Measurements from ENCODE around the gene VPS18. TPM values are rescaled to one million over a fixed set of nuclear protein-coding genes. Genes with fewer than 3 reads are reported as not detected.

The VPS18 gene
- total RNA-seq, 2 donors from 2014 or later, result 7.2 to 8.4 TPM

DNA sequence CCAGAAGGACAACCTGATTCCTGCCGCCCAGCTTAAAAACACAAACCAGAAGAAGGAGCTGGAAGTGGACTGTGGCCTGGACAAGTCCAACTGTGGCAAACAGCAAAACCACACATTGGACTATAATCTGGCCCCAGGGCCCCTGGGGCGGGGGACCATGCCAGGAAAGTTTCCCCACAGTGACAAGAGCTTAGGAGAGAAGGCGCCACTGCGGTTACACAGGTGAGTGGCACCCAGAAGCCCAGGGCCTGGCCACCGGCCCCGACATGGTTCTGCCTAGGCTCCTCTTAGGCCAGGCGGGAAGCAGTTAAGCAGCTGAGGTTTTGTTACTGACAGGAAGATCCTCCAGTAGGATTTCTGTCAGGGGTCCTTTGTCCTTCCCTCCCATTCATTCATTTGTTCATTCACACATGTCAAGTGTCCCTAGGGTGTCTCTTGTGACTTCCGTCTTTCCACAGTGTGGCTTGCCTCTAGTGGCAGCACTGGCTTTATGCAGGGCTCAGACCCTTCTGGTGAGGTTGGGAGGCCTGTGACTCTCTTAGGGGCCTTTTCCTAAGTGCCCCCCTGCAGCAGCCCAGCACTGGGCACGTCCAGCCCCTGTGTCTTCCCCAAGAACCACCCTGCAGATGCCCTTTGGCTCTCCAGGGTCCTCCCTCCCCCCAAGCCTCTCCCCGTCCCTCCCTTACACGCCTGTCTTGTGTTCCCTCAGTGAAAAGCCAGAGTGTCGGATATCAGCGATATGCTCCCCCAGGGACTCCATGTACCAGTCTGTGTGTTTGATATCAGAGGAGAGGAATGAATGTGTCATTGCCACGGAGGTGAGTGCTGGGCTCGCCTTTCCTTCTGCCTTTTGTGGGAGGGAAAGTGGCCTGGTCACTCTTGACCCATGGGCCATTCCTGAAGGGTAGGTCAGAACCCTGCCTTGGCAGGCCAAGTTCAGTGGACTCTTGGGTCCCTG lies 42.7 kb downstream of the VPS18 start:
- DNase-seq (ENCODE audit: low spot score in 2 of 2) (no peak), ATAC-seq (no peak)
- H3K36me3 Mint-ChIP-seq, result no peaks in the 10 kb centered on the region
- no peaks in the 10 kb centered on the region for H3K9me3 Mint-ChIP-seq
- H3K27ac Mint-ChIP-seq, result peak overlapping the region in 1 of 2 donors; percentile 46

DNA sequence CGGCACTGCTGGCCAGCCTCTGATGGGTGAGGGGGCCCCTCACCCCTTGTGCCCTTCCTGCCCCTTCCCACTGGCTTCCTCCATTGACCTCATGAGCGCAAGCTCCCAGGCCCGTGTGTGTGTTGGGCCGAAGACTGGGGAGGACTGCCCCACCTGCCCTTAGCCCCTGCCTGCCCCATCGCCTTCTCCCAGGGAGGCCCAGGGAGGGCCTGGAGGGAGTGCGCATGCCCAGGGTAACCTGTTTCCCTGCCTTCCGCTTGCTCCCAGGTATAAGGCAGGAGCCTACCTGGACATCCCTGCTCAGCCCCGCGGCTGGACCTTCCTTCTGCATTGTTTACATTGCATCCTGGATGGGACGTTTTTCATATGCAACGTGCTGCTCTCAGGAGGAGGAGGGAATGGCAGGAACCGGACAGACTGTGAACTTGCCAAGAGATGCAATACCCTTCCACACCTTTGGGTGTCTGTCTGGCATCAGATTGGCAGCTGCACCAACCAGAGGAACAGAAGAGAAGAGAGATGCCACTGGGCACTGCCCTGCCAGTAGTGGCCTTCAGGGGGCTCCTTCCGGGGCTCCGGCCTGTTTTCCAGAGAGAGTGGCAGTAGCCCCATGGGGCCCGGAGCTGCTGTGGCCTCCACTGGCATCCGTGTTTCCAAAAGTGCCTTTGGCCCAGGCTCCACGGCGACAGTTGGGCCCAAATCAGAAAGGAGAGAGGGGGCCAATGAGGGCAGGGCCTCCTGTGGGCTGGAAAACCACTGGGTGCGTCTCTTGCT lies 43.7 kb downstream of the VPS18 start:
- no peak for DNase-seq (ENCODE audit: low spot score in 2 of 2)
- no peaks in the 10 kb centered on the region for H3K36me3 Mint-ChIP-seq
- no peak overlapping the region for H3K27ac Mint-ChIP-seq
- no peak for ATAC-seq
- no peaks in the 10 kb centered on the region for H3K9me3 Mint-ChIP-seq

DNA sequence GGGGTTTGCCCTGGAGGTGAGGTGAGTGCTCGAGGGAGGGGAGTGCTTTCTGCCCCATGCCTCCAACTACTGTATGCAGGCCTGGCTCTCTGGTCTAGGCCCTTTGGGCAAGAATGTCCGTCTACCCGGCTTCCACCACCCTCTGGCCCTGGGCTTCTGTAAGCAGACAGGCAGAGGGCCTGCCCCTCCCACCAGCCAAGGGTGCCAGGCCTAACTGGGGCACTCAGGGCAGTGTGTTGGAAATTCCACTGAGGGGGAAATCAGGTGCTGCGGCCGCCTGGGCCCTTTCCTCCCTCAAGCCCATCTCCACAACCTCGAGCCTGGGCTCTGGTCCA lies 44.3 kb downstream of the VPS18 start:
- ATAC-seq (no peak), DNase-seq (ENCODE audit: low spot score in 2 of 2) (no peak)
- no peaks in the 10 kb centered on the region for H3K36me3 Mint-ChIP-seq
- H3K9me3 Mint-ChIP-seq, result no peaks in the 10 kb centered on the region
- H3K27ac Mint-ChIP-seq, result no peak overlapping the region

DNA sequence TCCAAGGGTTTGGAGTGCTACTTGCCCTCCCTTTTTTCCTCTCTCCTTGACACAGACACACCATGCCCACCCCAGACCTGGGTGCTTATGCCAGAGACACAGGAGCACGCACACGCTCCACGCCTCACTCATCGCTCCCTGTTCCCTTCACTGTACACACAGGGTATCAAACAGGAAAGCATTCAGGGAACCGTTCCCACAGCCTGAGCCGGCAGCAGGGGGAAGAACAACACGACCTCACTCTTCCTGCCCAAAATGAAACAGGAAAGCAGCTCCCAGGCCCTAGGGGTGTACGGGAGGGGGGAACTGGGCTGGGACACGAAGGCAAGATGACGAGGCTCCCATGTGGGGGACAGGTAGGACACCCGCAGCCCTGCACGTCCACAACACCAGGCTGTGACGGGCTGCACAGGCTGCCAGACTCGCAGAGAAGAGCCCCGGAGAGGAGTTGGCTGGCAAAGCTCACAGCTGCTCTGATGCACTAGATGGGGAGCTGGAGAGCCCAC lies 46.1 kb downstream of the VPS18 start:
- no peak for DNase-seq (ENCODE audit: low spot score in 2 of 2)
- no peaks in the 10 kb centered on the region for H3K36me3 Mint-ChIP-seq
- no peaks in the 10 kb centered on the region for H3K9me3 Mint-ChIP-seq
- ATAC-seq, result no peak
- H3K27ac Mint-ChIP-seq, result peak overlapping the region; percentile 7 to 12

DNA sequence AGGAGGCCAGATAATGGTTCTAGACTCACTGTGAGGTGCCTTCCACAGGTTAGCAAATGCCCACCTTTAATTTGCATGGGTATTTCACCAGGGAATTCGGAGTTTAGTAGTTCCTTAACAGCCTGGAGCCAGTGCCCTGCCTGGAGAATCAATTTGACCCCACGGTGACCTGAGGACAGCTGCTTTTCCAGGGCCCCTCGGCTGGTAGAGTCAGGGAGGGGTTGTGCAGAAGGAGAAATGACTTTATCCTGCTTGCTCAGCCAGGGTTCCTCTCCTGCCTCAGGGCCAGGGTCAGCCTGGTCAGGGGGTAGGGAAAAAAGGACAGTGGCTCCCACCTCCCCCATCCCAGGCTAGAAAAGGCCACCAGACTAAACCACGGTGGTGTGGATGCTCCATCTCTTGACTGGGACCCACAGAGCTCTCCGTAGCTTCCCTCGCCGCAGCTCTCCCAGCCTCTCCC lies 46.8 kb downstream of the VPS18 start:
- H3K9me3 Mint-ChIP-seq, result no peaks in the 10 kb centered on the region
- no peaks in the 10 kb centered on the region for H3K36me3 Mint-ChIP-seq
- no peak for ATAC-seq
- H3K27ac Mint-ChIP-seq, result peak overlapping the region in 1 of 2 donors; percentile 69
- DNase-seq (ENCODE audit: low spot score in 2 of 2), result no peak

DNA sequence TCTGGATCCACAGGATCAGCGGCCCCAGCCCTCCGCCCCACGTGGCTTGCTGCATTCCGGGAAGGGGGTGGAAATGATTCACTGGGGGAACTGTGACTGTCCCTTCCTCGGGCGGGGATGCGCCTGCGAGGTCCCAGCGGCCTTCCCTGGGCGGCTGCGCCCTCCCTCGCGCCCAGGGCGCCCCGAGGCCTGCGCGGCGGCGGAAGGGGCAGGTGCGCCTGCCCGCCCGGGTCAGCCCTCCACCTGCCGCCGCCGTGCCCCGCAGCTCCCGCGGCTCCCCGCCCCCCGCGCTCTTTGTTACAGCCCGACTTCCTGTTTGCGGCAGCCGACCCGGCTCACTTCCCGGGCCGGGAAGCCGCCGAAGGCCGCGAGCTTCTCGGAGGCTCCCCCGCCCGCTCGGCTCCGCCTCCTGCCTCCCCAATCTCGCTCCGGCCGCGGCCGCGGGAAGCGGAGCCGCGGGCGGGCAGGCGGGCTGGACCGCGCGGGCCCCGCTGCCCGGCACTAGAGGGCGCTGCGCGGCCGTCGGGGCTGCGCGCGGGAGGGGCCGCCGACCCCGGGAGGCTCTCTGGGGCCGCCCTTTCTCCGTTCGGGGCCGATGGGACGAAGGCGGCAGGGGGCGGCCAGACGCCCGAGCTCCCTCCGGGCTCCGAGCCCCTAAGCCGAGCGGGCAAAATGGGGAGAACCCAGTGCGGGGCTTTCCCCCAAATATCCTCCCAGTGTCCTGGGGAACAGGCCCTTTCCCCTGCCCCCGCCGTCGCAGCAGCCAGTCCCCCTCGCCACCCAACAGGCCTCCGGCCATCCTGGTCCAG lies 47.5 kb downstream of the VPS18 start:
- DNase-seq (ENCODE audit: low spot score in 2 of 2) (peak; percentile 81 to 82), ATAC-seq (peak; percentile 84 to 86)
- Mint-ChIP-seq H3K27ac (peak overlapping the region in 1 of 2 donors; percentile 86), H3K9me3 (no peaks in the 10 kb centered on the region), H3K36me3 (no peaks in the 10 kb centered on the region)

DNA sequence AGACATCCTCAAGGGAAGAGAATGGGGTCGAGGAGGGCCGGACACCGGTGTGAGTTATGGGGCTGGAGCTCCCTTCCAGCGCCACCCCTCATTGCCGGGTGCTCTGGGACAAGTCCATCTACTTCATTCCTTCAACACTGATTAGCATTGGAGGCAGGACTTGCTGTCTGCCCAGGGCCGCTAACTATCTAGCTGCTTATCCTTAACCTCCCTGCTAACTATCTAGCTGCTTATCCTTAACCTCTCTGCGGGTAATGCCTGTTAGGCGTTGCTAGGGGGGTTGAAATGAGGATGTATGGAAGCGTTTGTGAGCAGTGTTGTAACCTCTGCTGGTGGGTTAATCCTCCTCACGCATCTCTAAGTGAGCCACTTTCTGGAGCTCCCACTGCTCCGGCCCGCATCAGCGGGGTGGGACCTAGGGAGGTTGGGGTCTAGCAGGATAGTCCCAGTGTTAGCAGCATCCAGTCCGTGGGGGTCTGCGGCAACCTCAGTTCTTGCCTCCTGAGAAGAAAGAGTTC lies 48.1 kb downstream of the VPS18 start:
- no peak for DNase-seq (ENCODE audit: low spot score in 2 of 2)
- H3K36me3 Mint-ChIP-seq, result no peaks in the 10 kb centered on the region
- H3K27ac Mint-ChIP-seq, result peak overlapping the region; percentile 86 to 92
- no peaks in the 10 kb centered on the region for H3K9me3 Mint-ChIP-seq
- peak; percentile 12 to 21 for ATAC-seq

DNA sequence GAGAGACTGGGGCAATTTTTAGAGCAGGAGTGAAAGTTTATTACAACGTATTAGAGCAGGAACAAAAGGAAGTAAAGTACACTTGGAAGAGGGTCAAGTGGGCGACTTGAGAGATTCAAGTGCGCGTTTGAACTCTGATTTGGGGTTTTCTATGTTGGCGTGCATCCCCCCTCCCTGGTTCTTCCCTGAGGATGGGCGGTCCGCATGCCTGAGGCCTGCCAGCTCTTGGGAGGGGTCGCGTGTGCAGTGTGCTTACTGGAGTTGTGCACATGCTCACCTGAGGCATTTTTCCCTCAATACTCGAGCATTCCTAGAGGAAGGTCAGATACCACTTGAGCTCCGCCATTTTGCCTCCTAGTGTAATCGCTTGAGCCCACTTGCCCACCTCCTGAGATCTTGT lies 48.6 kb downstream of the VPS18 start:
- no peak for DNase-seq (ENCODE audit: low spot score in 2 of 2)
- Mint-ChIP-seq H3K36me3 (no peaks in the 10 kb centered on the region), H3K9me3 (no peaks in the 10 kb centered on the region), H3K27ac (peak overlapping the region; percentile 86 to 92)
- ATAC-seq, result no peak

DNA sequence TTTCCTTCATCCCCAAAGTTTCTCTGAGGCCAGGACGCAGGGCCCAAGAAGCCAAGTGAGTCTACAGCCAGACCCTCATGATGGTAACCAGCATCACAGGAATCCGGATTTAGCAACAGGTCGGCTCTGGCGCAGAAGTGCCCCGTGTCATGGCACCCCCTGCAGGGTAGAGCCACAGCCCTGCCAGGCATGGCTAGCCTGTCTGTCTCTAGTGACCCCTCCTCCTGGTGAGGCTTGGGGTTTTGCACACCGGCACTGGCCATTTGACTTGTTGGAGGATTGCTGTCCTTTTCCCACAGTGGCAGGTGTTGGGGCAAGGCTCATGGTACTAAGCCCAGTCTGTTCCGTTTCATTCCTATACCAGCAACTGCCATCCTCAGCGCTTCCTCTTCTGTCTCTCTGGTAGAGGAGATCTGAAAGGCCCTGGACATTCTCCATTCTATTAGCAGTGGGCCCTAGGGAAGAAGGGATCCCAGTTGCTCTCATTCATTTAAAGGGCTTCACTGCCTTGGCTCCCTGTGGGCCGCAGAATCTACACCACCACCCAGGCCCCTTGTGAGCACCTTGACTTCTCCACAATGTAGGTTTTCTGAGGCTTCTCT lies 49.6 kb downstream of the VPS18 start:
- ATAC-seq (no peak), DNase-seq (ENCODE audit: low spot score in 2 of 2) (no peak)
- Mint-ChIP-seq H3K9me3 (no peaks in the 10 kb centered on the region), H3K27ac (peak overlapping the region in 1 of 2 donors; percentile 23), H3K36me3 (no peaks in the 10 kb centered on the region)

DNA sequence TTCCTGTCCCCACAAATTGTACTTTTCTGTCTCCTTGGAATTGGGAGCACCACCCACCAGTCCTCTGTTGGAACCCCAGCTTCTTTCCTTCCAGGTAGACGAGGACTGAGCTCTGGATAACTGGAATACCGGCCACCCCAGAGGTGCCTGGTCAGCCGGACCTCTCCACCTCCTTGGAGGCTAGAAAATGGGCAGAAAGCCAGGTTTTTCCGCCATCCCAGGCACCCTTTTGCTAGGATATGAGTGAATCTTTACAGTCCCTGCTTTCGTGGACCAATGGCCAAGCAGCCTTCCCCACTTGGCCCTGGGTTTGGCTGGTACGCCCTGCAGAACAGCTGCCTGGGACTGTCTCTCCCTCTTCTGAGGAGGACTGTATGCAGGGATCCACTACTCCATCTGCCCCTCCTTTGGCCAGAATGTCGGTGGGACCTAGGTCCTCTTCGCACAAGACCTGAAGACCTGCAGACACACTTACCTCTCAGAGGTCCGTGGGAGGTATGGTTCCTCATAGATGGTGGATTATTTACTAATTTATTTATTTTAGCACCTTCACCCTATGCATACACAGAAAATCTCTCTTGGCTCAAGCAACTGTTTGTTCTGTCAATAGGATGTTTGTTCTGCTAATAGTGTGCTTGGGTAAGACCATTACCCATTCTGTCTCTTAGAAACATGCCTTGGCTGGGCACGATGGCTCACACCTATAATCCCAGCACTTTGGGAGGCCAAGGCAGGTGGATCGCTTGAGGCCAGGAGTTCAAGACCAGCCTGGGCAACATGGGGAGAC lies 50.5 kb downstream of the VPS18 start:
- no peaks in the 10 kb centered on the region for H3K36me3 Mint-ChIP-seq
- DNase-seq (ENCODE audit: low spot score in 2 of 2) (no peak), ATAC-seq (no peak)
- no peaks in the 10 kb centered on the region for H3K9me3 Mint-ChIP-seq
- H3K27ac Mint-ChIP-seq, result peak overlapping the region; percentile 23 to 25

DNA sequence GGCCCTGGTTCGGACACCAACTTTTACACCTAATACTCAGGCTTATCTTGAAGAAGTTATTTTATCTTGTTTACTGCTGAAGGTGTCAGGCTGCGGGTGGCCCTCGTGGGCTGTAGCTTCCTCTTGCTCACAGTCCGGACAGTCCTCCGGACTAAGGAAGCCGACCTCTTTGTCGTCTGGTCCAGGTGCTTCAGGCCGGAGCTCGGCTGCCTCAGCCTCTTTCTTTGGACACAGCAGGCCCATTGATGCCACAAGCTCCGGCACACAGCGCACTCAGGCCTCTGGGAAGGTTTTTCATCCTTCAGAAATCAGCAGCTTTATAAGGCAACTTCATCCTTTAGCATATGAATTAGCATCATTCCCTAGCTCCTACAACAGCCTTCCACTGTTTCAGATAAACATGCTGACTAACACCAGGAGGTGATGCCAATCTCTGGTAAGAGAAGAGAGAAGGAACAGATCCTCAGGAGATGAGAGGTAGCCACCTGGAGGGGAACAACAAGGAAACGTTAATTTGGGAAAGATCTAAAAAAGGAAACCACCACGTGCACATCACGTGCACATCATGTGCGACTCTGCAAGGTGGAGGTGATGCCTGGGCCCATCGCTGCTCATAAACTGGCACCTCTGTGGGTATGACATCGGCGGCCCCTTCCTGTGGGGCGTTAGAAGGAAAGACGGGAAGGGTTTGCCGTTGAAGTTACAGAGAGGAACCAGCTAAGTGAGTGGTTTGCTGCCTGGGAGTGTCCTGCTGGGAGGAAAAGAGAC lies 54.6 kb downstream of the VPS18 start:
- Mint-ChIP-seq H3K27ac (no peak overlapping the region), H3K36me3 (peaks cover 0 to 5% of the 10 kb centered on the region in 2 donors), H3K9me3 (no peaks in the 10 kb centered on the region)
- DNase-seq (ENCODE audit: low spot score in 2 of 2) (no peak), ATAC-seq (no peak)

DNA sequence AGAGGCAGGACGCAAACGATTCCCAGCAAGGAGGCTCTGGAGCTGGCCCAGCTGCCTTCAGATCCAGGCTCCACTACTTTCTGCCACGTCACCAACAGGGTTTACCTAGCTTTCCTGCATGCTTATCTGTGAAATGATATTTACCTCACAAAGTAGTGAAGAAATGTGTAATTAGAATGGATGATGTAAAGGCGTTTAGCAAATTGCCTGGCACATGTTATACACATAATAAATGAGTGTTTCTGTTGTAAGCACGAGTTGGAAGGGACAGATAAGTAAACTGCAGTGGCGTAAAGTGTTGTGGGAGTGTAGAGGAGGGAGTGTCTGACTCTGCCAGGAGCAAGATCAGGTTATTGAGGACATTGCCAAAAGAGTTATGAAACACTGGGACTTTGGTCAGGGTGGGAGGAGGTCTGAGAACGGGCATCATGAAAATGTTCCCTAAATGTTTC lies 55.5 kb downstream of the VPS18 start:
- Mint-ChIP-seq H3K9me3 (no peaks in the 10 kb centered on the region), H3K36me3 (peaks cover 0 to 5% of the 10 kb centered on the region in 2 donors), H3K27ac (no peak overlapping the region)
- no peak for ATAC-seq
- no peak for DNase-seq (ENCODE audit: low spot score in 2 of 2)

DNA sequence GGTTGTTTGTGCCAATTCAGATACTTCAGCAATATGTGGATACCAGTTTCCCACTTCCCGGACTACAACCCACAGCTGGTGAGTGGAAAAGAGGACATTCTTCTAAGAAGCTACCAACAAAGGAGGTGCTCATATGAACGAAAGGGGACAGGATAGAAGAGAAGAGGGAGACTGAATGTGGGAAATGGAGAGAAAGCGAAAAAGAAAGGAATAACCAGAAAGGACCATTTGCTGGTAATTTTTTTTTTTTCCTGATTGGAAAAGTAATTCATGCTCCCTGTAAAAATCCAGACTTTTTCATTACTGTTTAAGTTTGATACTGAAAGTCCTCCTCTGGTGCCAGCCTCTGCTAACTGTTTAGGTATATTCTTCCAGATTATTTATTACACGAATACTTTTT lies 57.5 kb downstream of the VPS18 start:
- DNase-seq (ENCODE audit: low spot score in 2 of 2), result no peak
- H3K9me3 Mint-ChIP-seq, result no peaks in the 10 kb centered on the region
- no peak for ATAC-seq
- peak overlapping the region; percentile 91 to 96 for H3K27ac Mint-ChIP-seq
- peaks cover 5 to 9% of the 10 kb centered on the region in 2 donors for H3K36me3 Mint-ChIP-seq

DNA sequence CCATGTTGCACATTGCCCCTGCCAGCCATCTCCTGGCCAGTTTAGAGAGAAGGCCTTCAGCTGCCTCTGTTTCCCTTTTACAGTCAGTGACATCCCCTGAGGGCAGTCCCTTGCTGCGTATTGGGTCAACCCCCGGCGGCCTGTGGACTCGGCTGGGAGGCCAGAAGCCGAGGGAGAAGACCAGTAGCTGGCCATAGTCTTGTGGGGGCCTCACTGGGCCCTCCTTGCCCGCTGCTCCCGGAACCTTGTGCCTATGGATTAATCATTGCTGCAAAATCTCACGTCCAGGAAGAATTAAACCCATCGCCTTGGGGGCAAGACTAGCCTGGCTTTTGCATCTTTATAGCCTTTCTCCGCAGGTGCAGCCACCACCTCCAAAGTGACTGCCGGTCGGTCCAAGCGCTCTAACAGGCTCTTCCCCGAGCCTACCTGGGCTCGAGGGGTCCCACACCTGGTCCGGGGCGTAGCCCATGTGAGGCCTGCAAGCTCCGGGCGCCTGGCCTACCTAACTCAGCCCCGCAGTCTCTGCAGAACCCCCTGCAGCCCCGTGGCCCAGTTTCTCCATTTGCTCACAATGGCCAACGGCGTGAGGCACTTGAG lies 58.2 kb downstream of the VPS18 start:
- ATAC-seq (no peak), DNase-seq (ENCODE audit: low spot score in 2 of 2) (no peak)
- Mint-ChIP-seq H3K9me3 (no peaks in the 10 kb centered on the region), H3K27ac (peak overlapping the region; percentile 91 to 96), H3K36me3 (peaks cover 5 to 9% of the 10 kb centered on the region in 2 donors)
